Measurements from ENCODE around the gene RASAL2.
A peak's percentile ranks its signal among the peaks of the same experiment; 100 is the strongest.

RASAL2 gene

GRCh38 chr1:178412400-178412770, 318.5 kb downstream of the RASAL2 start:
- no peak for DNase-seq (ENCODE audit: insufficient read length, low spot score)
- TF ChIP-seq TAF1 (IDR thresholded peaks at IDR 0.05; ENCODE audit: low read depth, low read length) (no peak), SPI1 (IDR thresholded peaks at IDR 0.05; ENCODE audit: low read depth, low read length) (peak; percentile 85), POLR2AphosphoS5 (IDR thresholded peaks at IDR 0.05; ENCODE audit: low read depth, low read length) (no peak), PAX5 (IDR thresholded peaks at IDR 0.05; ENCODE audit: insufficient read depth, low read length, severe bottlenecking) (no peak), POLR2A (IDR thresholded peaks at IDR 0.05; ENCODE audit: low read depth, low read length) (no peak), POU2F2 (IDR thresholded peaks at IDR 0.05; ENCODE audit: low read depth, low read length) (no peak)
- peak; percentile 31 for FAIRE-seq

- no peak for FAIRE-seq
- TF ChIP-seq PAX5 (IDR thresholded peaks at IDR 0.05; ENCODE audit: insufficient read depth, low read length, severe bottlenecking) (no peak), POU2F2 (IDR thresholded peaks at IDR 0.05; ENCODE audit: low read depth, low read length) (no peak), POLR2A (IDR thresholded peaks at IDR 0.05; ENCODE audit: low read depth, low read length) (no peak), TAF1 (IDR thresholded peaks at IDR 0.05; ENCODE audit: low read depth, low read length) (no peak), POLR2AphosphoS5 (IDR thresholded peaks at IDR 0.05; ENCODE audit: low read depth, low read length) (no peak), SPI1 (IDR thresholded peaks at IDR 0.05; ENCODE audit: low read depth, low read length) (no peak)
Observed at GRCh38 chr1:178417858-178418257, 324.0 kb downstream of the RASAL2 start.

GRCh38 chr1:178418284-178418955, 324.5 kb downstream of the RASAL2 start:
- FAIRE-seq, result peak; percentile 60

More at GRCh38 chr1:178417858-178418257, 324.0 kb downstream of the RASAL2 start:
- no peak for DNase-seq (ENCODE audit: insufficient read length, low spot score)

GRCh38 chr1:178434360-178434759, 340.5 kb downstream of the RASAL2 start:
- FAIRE-seq (no peak), DNase-seq (ENCODE audit: insufficient read length, low spot score) (no peak)
- no peak for TF ChIP-seq POU2F2 (IDR thresholded peaks at IDR 0.05; ENCODE audit: low read depth, low read length)
- TF ChIP-seq POLR2A (IDR thresholded peaks at IDR 0.05; ENCODE audit: low read depth, low read length), result no peak
- no peak for TF ChIP-seq TAF1 (IDR thresholded peaks at IDR 0.05; ENCODE audit: low read depth, low read length)
- TF ChIP-seq POLR2AphosphoS5 (IDR thresholded peaks at IDR 0.05; ENCODE audit: low read depth, low read length), result no peak
- no peak for TF ChIP-seq PAX5 (IDR thresholded peaks at IDR 0.05; ENCODE audit: insufficient read depth, low read length, severe bottlenecking)
- no peak for TF ChIP-seq SPI1 (IDR thresholded peaks at IDR 0.05; ENCODE audit: low read depth, low read length)

More at GRCh38 chr1:178418284-178418955, 324.5 kb downstream of the RASAL2 start:
- no peak for DNase-seq (ENCODE audit: insufficient read length, low spot score)
- TF ChIP-seq SPI1 (IDR thresholded peaks at IDR 0.05; ENCODE audit: low read depth, low read length) (peak; percentile 77), POLR2AphosphoS5 (IDR thresholded peaks at IDR 0.05; ENCODE audit: low read depth, low read length) (no peak), TAF1 (IDR thresholded peaks at IDR 0.05; ENCODE audit: low read depth, low read length) (no peak), POU2F2 (IDR thresholded peaks at IDR 0.05; ENCODE audit: low read depth, low read length) (no peak), POLR2A (IDR thresholded peaks at IDR 0.05; ENCODE audit: low read depth, low read length) (no peak), PAX5 (IDR thresholded peaks at IDR 0.05; ENCODE audit: insufficient read depth, low read length, severe bottlenecking) (no peak)

GRCh38 chr1:178434899-178435435, 341.1 kb downstream of the RASAL2 start:
- FAIRE-seq (no peak), DNase-seq (ENCODE audit: insufficient read length, low spot score) (no peak)
- TF ChIP-seq TAF1 (IDR thresholded peaks at IDR 0.05; ENCODE audit: low read depth, low read length) (no peak), POLR2AphosphoS5 (IDR thresholded peaks at IDR 0.05; ENCODE audit: low read depth, low read length) (no peak), POLR2A (IDR thresholded peaks at IDR 0.05; ENCODE audit: low read depth, low read length) (no peak), PAX5 (IDR thresholded peaks at IDR 0.05; ENCODE audit: insufficient read depth, low read length, severe bottlenecking) (no peak), POU2F2 (IDR thresholded peaks at IDR 0.05; ENCODE audit: low read depth, low read length) (no peak), SPI1 (IDR thresholded peaks at IDR 0.05; ENCODE audit: low read depth, low read length) (no peak)

GRCh38 chr1:178436899-178437298, 343.0 kb downstream of the RASAL2 start:
- DNase-seq (ENCODE audit: insufficient read length, low spot score), result no peak
- FAIRE-seq, result no peak
- TF ChIP-seq PAX5 (IDR thresholded peaks at IDR 0.05; ENCODE audit: insufficient read depth, low read length, severe bottlenecking) (no peak), POU2F2 (IDR thresholded peaks at IDR 0.05; ENCODE audit: low read depth, low read length) (no peak), POLR2AphosphoS5 (IDR thresholded peaks at IDR 0.05; ENCODE audit: low read depth, low read length) (no peak), SPI1 (IDR thresholded peaks at IDR 0.05; ENCODE audit: low read depth, low read length) (no peak), TAF1 (IDR thresholded peaks at IDR 0.05; ENCODE audit: low read depth, low read length) (no peak), POLR2A (IDR thresholded peaks at IDR 0.05; ENCODE audit: low read depth, low read length) (no peak)

GRCh38 chr1:178438432-178438831, 344.5 kb downstream of the RASAL2 start:
- DNase-seq (ENCODE audit: insufficient read length, low spot score) (no peak), FAIRE-seq (no peak)
- TF ChIP-seq SPI1 (IDR thresholded peaks at IDR 0.05; ENCODE audit: low read depth, low read length) (no peak), POU2F2 (IDR thresholded peaks at IDR 0.05; ENCODE audit: low read depth, low read length) (no peak), POLR2A (IDR thresholded peaks at IDR 0.05; ENCODE audit: low read depth, low read length) (no peak), POLR2AphosphoS5 (IDR thresholded peaks at IDR 0.05; ENCODE audit: low read depth, low read length) (no peak), TAF1 (IDR thresholded peaks at IDR 0.05; ENCODE audit: low read depth, low read length) (no peak), PAX5 (IDR thresholded peaks at IDR 0.05; ENCODE audit: insufficient read depth, low read length, severe bottlenecking) (no peak)

GRCh38 chr1:178442925-178443324, 349.0 kb downstream of the RASAL2 start:
- FAIRE-seq (no peak), DNase-seq (ENCODE audit: insufficient read length, low spot score) (no peak)
- no peak for TF ChIP-seq PAX5 (IDR thresholded peaks at IDR 0.05; ENCODE audit: insufficient read depth, low read length, severe bottlenecking)
- TF ChIP-seq POLR2A (IDR thresholded peaks at IDR 0.05; ENCODE audit: low read depth, low read length), result no peak
- no peak for TF ChIP-seq SPI1 (IDR thresholded peaks at IDR 0.05; ENCODE audit: low read depth, low read length)
- TF ChIP-seq POLR2AphosphoS5 (IDR thresholded peaks at IDR 0.05; ENCODE audit: low read depth, low read length), result no peak
- TF ChIP-seq TAF1 (IDR thresholded peaks at IDR 0.05; ENCODE audit: low read depth, low read length), result no peak
- no peak for TF ChIP-seq POU2F2 (IDR thresholded peaks at IDR 0.05; ENCODE audit: low read depth, low read length)

- FAIRE-seq (no peak), DNase-seq (ENCODE audit: insufficient read length, low spot score) (no peak)
- TF ChIP-seq POU2F2 (IDR thresholded peaks at IDR 0.05; ENCODE audit: low read depth, low read length) (no peak), POLR2A (IDR thresholded peaks at IDR 0.05; ENCODE audit: low read depth, low read length) (no peak), SPI1 (IDR thresholded peaks at IDR 0.05; ENCODE audit: low read depth, low read length) (no peak), POLR2AphosphoS5 (IDR thresholded peaks at IDR 0.05; ENCODE audit: low read depth, low read length) (no peak), TAF1 (IDR thresholded peaks at IDR 0.05; ENCODE audit: low read depth, low read length) (no peak), PAX5 (IDR thresholded peaks at IDR 0.05; ENCODE audit: insufficient read depth, low read length, severe bottlenecking) (no peak)
Observed at GRCh38 chr1:178450871-178451270, 357.0 kb downstream of the RASAL2 start.

Data from GM12891 (cell line).